ENCODE measurements around the gene PUM1. TPM values are rescaled to one million over a fixed set of nuclear protein-coding genes. Genes with fewer than 3 reads are reported as not detected.
"Not testable (repeated sequence)": the region's sequence is repeated elsewhere in the genome, so short reads cannot be mapped to it uniquely, and the experiment has no call there.

The PUM1 gene
- total RNA-seq, 1 donor from 2014 or later = 71.1 TPM

DNA sequence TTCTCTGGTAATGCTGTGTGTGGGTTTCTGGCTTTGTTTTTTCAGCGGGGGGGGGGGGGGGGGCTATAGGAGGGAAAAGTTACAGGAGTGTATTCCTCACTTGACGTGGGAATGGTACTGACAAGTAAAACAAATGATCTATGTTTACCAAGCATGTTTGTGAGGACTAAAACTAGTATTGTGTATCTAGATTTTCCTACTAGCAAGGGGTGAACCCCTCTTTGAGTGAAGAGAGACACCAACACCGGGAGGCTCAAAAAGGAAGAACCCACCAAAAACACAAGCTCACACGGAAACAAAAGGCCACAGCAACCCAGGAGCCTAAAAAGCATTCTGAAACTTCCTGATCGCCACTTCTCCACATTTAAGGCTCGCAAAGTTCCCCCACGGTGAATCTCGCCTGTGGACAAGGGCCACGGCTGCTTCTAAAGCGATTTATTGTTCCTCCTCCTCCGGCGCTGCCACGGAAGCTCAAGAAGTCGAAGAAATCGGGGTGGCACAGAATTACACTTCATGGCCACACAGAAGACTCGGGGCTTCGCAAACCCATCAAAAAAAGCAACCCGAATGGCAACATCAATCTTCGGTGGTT is 703 bp downstream of the PUM1 start:
- DNase-seq (ENCODE audit: missing footprints) (no peak), ATAC-seq (peak; percentile 1)
- intact Hi-C loops (cut with DNase I) = loop anchor here (5.0 kb wide), 1 partner anchor 103 kb away; no protein-coding TSS in a partner anchor

- intact Hi-C loops (cut with DNase I) = no loop called here
- no peak for ATAC-seq
- DNase-seq (ENCODE audit: missing footprints) = no peak
Measured at GRCh38 chr1:31064111-31064717, 1.3 kb downstream of the PUM1 start.

DNA sequence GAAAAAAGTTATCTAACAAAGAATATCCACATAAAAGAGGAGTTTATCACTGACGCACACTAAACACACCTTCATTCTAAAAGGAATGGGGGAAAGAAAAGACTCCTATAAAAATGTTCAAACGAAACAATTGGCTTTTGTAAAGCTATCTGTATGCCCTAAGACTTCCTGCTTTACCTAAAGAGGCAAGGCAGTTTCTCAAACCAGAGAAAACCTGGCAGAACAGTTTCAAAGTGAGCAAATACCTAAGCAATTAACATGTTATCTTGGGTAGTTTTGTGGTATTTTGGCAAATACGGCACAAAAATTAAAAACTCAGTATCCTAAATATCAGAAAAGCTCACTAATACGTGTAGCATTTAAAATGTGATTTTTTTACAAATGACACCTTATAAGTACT is 1.9 kb downstream of the PUM1 start:
- DNase-seq (ENCODE audit: missing footprints) = no peak
- ATAC-seq = no peak
- intact Hi-C loops (cut with DNase I) = loop anchor here (2.0 kb wide), 1 partner anchor 135 kb away; no protein-coding TSS in a partner anchor

GRCh38 chr1:31062867-31063380 is 2.6 kb downstream of the PUM1 start:
- no peak for DNase-seq (ENCODE audit: missing footprints)
- intact Hi-C loops (cut with DNase I) = loop anchor here (2.0 kb wide), 1 partner anchor 134 kb away; no protein-coding TSS in a partner anchor
- ATAC-seq = no peak

GRCh38 chr1:31062162-31062866 is 3.2 kb downstream of the PUM1 start:
- DNase-seq (ENCODE audit: missing footprints); ATAC-seq: not testable (repeated sequence)
- intact Hi-C loops (cut with DNase I) = loop anchor here (2.0 kb wide), 1 partner anchor 134 kb away; no protein-coding TSS in a partner anchor

GRCh38 chr1:31058012-31058411 is 7.5 kb downstream of the PUM1 start:
- no peak for ATAC-seq
- intact Hi-C loops (cut with DNase I) = no loop called here
- DNase-seq (ENCODE audit: missing footprints) = no peak

DNA sequence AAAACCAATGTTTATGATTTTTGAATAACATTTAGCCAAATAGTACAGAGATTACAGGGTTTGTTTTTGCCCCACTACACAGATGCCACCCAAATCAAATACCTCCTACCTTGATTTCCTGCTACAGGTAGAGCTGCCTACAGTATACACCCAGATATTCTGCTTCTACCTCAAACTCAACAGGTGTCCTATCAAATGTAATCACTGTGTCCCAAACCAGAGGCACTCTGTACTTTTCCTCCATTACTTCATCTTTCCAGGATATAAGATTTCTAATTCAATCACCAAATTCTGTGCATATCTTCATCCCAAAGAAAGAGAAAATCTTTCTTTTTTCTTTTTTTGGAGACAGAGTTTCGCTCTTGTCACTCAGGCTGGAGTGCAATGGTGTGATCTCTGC is 9.6 kb downstream of the PUM1 start:
- DNase-seq (ENCODE audit: missing footprints) (no peak), ATAC-seq (no peak)
- intact Hi-C loops (cut with DNase I) = no loop called here

GRCh38 chr1:31055501-31055900 is 10.0 kb downstream of the PUM1 start:
- DNase-seq (ENCODE audit: missing footprints) (no peak), ATAC-seq (no peak)
- intact Hi-C loops (cut with DNase I) = no loop called here

GRCh38 chr1:31054958-31055481 is 10.5 kb downstream of the PUM1 start:
- ATAC-seq (no peak), DNase-seq (ENCODE audit: missing footprints) (no peak)
- intact Hi-C loops (cut with DNase I) = loop anchor here (5.0 kb wide), 1 partner anchor 68 kb away; no protein-coding TSS in a partner anchor

GRCh38 chr1:31054349-31054748 is 11.2 kb downstream of the PUM1 start:
- DNase-seq (ENCODE audit: missing footprints) (no peak), ATAC-seq (no peak)
- intact Hi-C loops (cut with DNase I) = loop anchor here (5.0 kb wide), 1 partner anchor 67 kb away; no protein-coding TSS in a partner anchor

DNA sequence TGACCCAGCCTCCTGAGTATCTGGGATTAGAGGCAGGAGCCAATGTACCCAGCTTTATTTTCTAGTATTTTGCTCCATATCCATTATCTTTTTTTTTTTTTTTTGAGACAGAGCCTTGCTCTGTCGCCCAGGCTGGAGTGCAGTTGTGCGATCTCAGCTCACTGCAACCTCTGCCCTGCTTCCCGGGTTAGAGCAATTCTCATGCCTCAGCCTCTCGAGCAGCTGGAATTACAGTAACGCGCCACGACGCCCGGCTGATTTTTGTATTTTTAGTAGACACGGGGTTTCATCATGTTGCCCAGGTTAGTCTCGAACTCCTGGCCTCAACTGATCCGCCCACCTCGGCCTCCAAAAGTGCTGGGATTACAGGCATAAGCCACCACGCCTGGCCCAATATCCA is 12.9 kb downstream of the PUM1 start:
- ATAC-seq (peak; percentile 75), DNase-seq (ENCODE audit: missing footprints) (peak; percentile 80)
- intact Hi-C loops (cut with DNase I) = loop anchor here (5.0 kb wide), 1 partner anchor 65 kb away; no protein-coding TSS in a partner anchor

GRCh38 chr1:31051611-31052010 is 13.9 kb downstream of the PUM1 start:
- intact Hi-C loops (cut with DNase I) = loop anchor here (5.0 kb wide), 1 partner anchor 64 kb away; no protein-coding TSS in a partner anchor
- DNase-seq (ENCODE audit: missing footprints) (no peak), ATAC-seq (no peak)

GRCh38 chr1:31047507-31047906 is 18.0 kb downstream of the PUM1 start:
- ATAC-seq; intact Hi-C loops (cut with DNase I); DNase-seq (ENCODE audit: missing footprints): not testable (repeated sequence)

DNA sequence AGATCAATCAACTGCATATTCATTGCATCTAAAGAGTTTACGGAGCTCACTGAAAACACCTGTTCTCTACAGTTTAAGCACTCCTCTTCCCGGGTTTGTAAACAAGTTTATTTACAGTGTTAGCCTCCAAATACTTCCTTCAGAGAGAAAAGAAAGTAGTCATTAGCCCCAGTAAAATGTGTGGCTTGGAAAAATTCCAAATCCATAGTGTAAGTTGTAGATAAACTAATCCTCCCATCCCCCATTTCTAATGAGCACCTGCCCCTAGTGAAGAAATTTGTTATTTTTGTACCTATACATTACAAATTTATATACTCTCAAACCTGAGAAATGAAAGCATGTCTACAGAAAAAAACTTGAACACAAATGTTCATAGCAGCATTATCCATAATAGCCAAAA is 21.9 kb downstream of the PUM1 start:
- intact Hi-C loops (cut with DNase I) = no loop called here
- DNase-seq (ENCODE audit: missing footprints) (no peak), ATAC-seq (no peak)

GRCh38 chr1:31042656-31043055 is 22.9 kb downstream of the PUM1 start:
- intact Hi-C loops (cut with DNase I) = no loop called here
- ATAC-seq = no peak

GRCh38 chr1:31041529-31041928 is 24.0 kb downstream of the PUM1 start:
- intact Hi-C loops (cut with DNase I) = no loop called here
- ATAC-seq (no peak), DNase-seq (ENCODE audit: missing footprints) (no peak)

More at GRCh38 chr1:31042656-31043055, 22.9 kb downstream of the PUM1 start:
- no peak for DNase-seq (ENCODE audit: missing footprints)

DNA sequence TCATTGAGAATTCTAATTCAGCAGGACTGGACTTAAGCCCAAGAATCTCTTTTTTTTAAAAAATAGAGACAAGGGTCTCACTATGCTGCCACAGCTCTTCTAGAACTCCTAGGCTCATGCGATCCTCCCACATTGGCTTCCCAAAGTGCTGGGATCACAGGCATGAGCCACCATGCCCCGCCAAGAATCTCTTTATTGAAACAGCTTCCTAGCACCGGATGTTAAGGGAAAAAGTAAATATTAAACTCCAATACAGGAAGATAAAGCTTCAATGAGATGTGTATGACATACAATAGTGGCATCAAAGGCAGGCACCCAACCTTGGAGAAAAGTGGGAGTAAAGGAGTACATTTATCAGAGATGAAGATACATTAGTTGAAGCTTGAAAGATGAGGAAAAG is 25.5 kb downstream of the PUM1 start:
- DNase-seq (ENCODE audit: missing footprints) = no peak
- no peak for ATAC-seq
- intact Hi-C loops (cut with DNase I) = no loop called here

DNA sequence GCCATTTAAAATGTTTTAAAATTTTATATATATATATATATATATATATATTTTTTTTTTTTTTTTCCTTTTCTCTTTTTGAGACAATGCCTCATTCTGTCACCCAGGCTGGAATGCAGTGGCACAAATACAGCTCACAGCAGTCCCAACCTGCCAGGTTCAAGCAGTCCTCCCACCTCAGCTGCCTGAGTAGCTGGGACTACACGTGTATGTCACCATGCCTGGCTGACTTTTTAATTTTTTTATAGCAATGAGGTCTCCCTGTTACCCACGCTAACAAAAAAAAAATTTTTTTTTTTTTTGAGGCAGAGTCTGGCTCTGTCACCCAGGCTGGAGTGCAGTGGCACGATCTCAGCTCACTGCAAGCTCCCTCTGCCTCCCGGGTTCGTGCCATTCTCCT is 26.6 kb downstream of the PUM1 start:
- intact Hi-C loops (cut with DNase I); ATAC-seq; DNase-seq (ENCODE audit: missing footprints): not testable (repeated sequence)

GRCh38 chr1:31038360-31038759 is 27.2 kb downstream of the PUM1 start:
- DNase-seq (ENCODE audit: missing footprints) (no peak), ATAC-seq (no peak)
- intact Hi-C loops (cut with DNase I) = no loop called here
